ENCODE measurements around the gene NOL8.

DNA sequence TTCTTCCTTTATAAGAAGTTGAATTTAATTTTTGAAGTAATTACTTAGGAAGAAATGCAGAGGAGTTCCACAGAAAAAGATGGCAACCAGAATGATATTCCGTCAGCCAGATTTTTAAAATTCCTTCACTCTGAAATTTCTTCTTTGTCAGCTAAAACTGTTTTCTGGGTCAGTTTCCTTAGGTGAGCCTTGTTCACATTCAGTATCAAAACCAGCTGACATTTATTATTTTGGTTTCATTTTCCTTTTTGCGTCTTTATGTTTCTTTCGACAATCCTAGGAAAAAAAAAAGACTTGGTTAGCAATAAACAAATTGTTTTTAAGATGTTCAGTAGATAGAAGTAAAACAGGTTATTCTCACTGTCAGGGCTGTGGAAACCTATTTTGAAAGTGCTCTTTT is 27.5 kb downstream of the NOL8 start:
- TF ChIP-seq, protein P1, sequence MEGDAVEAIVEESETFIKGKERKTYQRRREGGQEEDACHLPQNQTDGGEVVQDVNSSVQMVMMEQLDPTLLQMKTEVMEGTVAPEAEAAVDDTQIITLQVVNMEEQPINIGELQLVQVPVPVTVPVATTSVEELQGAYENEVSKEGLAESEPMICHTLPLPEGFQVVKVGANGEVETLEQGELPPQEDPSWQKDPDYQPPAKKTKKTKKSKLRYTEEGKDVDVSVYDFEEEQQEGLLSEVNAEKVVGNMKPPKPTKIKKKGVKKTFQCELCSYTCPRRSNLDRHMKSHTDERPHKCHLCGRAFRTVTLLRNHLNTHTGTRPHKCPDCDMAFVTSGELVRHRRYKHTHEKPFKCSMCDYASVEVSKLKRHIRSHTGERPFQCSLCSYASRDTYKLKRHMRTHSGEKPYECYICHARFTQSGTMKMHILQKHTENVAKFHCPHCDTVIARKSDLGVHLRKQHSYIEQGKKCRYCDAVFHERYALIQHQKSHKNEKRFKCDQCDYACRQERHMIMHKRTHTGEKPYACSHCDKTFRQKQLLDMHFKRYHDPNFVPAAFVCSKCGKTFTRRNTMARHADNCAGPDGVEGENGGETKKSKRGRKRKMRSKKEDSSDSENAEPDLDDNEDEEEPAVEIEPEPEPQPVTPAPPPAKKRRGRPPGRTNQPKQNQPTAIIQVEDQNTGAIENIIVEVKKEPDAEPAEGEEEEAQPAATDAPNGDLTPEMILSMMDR (IDR thresholded peaks at IDR 0.05), result no peak
- TF ChIP-seq EZH2 (IDR thresholded peaks at IDR 0.05; ENCODE audit: borderline replicate concordance, insufficient read depth, low read depth, low read length, poor library complexity, severe bottlenecking), result no peak
